Epithelial cell of esophagus (primary cell): ENCODE results near the gene MFAP3L.

Experiments
- DNase-seq: peaks from one replicate; pipeline ENCODE4 v3.0.0; 2010; ENCODE audit warnings: low read depth
- H3K4me3 ChIP-seq: 2 replicates; pipeline ENCODE4 v1.5.1; 2011; ENCODE audit warnings: mild to moderate bottlenecking, low read length, control low read depth
- TF ChIP-seq, protein P1 (sequence below): IDR thresholded peaks from 2 replicates; pipeline ENCODE4 v1.5.1; 2011; ENCODE audit warnings: low read depth, mild to moderate bottlenecking, low read length, control low read depth, inconsistent platforms; ENCODE audit not compliant: insufficient read depth; ENCODE audit errors: missing control alignments

MFAP3L gene

DNA sequence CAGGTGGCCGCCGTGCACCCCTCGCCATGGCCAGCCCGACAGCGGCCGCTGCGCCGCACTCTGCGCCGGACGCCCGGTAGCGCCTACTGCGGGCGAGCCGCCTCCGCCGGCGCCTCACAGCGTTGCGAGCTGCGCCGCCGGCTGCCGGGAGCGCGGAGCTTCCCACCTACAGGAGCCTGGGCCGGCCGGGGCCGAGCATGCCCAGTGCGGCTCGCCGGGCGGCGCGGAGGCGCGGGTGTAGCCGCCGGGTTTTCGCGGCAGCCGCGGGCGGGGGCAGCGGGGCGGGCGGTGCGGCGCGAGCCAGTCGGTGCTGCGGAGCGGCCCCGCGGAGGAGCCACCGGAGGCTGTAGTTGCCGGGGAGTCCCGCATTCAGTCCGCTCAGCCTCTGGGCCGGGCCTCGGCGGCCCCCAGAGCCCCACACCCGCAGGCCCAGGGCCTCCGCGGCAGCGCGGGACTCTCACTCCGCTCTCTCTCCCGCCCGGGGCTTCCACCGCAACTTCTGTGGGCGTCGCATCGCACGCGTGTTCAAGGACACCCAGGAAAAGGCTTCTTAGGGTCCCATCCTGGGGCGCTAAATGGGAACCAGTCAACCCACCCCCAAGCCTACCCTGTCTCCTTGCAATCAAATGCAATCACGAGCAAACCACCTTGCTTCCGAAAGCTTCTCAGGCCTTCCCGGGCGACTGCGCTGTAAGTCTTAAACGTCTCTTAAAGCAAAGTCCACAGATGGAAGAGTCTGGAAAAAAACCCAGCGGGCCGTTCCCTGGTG lies at the start of gene MFAP3L:
Gene MFAP3L, minus strand, starts transcription at position 143 of the 769 bp plus-strand sequence. CDS start 20,518 bp downstream, outside the sequence.
- TF ChIP-seq, protein P1, sequence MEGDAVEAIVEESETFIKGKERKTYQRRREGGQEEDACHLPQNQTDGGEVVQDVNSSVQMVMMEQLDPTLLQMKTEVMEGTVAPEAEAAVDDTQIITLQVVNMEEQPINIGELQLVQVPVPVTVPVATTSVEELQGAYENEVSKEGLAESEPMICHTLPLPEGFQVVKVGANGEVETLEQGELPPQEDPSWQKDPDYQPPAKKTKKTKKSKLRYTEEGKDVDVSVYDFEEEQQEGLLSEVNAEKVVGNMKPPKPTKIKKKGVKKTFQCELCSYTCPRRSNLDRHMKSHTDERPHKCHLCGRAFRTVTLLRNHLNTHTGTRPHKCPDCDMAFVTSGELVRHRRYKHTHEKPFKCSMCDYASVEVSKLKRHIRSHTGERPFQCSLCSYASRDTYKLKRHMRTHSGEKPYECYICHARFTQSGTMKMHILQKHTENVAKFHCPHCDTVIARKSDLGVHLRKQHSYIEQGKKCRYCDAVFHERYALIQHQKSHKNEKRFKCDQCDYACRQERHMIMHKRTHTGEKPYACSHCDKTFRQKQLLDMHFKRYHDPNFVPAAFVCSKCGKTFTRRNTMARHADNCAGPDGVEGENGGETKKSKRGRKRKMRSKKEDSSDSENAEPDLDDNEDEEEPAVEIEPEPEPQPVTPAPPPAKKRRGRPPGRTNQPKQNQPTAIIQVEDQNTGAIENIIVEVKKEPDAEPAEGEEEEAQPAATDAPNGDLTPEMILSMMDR = no peak
- peak within 1 kb of the TSS; percentile 61 for H3K4me3 ChIP-seq
- DNase-seq = peak; percentile 96

DNA sequence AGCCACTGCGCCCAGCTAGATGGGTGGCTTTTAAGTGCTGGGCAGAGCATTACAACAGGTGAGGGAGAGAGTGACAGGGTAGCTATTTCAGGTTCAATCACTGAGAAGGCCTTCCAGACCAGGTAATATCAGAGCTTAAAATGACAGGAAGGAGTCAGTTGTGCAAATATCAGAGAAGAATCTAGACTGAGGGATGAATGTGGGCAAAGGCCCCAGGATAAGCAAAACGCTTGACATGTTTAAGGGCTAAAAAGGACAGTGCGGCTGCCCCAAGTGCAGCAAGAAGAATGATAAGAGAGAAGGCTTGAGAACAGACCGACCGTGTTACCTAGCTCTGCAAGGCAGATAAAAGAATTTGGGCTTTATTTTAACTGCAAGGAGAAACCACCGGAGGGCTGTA lies 45.0 kb upstream of the MFAP3L start:
- no peak overlapping the region for H3K4me3 ChIP-seq
- TF ChIP-seq, protein P1 = no peak
- no peak for DNase-seq

DNA sequence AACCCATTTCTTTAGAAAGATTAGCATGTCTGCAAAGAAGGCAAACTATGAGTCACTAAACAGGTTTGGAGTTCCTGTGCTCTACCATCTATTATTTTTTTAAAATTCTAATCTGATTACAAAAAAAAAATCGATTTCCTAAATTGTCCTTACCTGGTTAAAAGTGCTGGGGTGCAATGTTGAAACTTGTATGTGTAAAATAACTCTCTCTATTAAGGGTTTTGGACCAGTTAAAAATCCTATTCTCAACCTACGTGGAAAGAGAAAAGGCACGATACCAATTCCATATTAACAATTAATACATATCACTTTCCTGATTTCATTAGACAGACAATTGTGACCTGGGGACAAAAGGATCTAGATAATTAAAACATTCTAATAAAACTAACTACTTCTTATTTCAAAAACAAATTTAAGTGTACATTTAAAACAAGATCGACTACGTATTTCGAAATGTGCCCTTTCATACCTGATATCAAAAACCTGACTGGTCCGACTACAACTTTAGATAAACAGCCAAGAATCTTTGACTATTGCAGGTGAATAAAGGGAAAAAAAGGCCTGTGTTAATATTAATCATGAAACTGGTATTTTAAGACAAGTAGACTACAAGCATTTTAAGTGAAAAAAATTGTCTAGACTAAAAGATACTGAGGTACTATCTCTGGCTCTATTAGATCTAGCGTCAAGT lies 42.4 kb upstream of the MFAP3L start:
- H3K4me3 ChIP-seq = no peak overlapping the region
- peak; percentile 7 for DNase-seq
- TF ChIP-seq, protein P1 = no peak

DNA sequence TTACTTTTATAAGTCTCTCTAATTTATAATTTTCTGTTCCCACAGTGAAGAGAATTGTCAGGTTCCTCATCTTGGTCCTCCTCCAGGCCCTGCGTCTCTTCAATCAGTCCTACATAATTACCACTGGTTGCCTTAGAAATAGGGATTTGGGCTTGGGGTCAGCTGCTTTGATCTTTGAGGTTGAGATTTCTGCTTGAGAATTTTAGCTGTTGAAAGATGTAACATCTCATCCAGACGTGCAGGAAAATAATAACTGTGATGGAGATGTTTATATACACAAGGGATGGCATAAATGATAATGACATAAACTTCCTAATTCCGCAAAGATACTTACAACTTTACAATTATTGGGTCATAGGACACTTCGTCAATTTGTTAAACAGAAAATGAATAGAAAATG lies 33.2 kb upstream of the MFAP3L start:
- TF ChIP-seq, protein P1 = no peak
- no peak for DNase-seq
- H3K4me3 ChIP-seq = no peak overlapping the region

DNA sequence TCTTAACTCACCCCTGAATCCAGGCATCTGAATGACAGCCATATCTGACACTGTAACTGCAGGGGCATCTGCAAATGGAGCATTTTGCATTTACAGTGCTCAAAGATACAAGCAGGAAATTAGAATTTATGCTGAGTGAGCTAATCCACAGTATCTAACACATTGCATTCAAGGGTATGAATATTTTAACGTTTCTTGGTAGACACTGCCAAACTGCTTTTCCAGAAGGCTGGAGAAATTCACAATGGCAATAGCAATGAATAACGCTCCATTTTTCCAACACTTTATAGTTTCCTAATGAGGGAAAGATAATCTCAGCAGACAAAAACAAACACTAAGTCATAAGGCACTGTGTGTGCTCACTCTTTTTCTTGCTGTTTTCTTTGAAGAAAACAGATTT lies 32.6 kb upstream of the MFAP3L start:
- H3K4me3 ChIP-seq = no peak overlapping the region
- no peak for DNase-seq
- TF ChIP-seq, protein P1 = no peak

DNA sequence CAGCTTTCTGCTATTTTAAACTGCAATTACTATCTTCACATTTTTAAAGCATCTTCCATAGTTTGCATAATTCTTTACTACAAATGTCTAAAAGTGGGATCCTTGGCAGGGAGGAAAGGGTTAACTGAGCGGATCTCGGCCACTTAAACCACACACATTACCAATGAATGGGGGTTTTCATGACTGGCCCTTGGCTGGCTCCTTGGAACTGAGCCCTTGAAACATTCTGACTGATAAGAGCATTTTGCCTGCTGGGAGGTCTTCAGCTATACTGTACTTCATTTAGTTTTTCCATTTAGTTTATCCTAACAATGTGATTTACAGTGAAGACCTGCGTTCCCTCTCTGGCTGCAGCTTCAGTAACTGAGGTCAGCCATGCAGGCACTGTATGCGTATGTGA lies 31.7 kb upstream of the MFAP3L start:
- TF ChIP-seq, protein P1 = no peak
- no peak overlapping the region for H3K4me3 ChIP-seq
- no peak for DNase-seq
